Nucleus accumbens (tissue), 56 donors: Measurements from ENCODE around the gene NBAS.
A peak's percentile ranks its signal among the peaks of the same experiment; 100 is the strongest.
"Not testable (repeated sequence)": the region's sequence is repeated elsewhere in the genome, so short reads cannot be mapped to it uniquely, and the experiment has no call there.

Experiments used
- DNase-seq, 56 donors: peaks; one replicate each; lab custom pipeline; 2025; lab: John Stamatoyannopoulos, UW

NBAS gene

DNA sequence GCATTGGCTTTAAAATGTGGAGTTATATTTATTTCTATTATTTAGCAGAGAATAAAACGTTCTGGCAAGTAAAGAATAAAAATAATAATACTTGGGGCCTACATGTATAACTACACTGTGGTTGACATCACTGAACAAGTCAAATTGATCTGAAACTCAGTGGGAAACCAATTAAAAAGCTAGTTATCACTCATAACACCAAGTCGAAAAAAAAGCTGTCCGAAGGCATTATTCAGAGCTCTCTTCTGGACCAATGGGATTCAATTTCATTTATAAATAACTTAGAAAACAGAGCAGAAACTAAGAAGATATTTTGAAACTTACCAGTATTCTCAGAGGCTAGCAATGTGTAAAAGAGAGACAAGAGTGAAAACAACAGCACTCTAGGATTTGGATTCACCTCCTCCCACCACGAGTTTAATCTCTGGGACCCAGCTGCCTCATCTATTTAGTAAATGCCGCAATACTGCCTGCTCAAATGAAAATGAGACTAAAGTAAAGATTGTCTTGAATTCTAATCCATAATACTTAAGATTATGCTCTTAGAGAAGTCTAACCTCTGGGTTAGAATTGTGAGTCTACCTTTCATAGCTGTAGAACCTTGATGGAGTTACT is 128.4 kb downstream of the NBAS start:
- no peak for DNase-seq

DNA sequence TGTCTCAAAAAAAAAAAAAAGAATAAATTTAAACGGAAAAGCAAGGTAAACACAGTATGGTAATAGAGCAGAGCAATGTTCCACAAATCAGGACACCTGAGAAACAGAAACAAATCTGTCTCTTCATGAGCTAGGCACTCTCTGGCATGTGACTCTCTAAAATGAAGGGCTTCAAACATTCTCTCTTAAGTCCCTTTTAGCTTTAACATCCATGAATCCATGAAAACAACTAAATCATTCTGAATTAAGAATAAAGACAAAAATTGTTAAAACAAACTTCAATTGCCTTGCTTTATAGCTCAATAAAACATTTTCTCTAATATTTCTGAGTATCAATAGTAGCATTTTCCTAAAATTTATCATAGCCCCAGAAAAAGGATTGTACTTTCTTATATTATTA is 132.1 kb downstream of the NBAS start:
- DNase-seq, result no peak

DNA sequence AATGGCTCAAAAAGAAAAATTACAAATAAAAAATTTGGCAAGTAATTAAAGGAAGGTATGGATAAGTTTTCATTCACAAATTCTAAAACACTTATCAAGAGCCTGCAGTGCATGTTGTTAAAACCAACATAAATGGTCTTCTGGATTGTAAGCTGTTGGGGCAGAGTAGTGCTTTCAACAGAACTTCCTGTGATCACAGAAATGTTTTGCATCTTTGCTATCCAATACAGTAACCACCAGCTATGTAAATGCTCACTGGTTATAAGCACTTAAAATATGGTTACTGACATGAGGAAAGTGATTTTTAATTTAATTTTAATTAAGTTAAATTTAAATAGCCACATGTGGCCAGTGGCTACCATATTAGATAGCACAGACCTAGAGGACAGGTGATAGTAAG is 133.1 kb downstream of the NBAS start:
- no peak for DNase-seq

DNA sequence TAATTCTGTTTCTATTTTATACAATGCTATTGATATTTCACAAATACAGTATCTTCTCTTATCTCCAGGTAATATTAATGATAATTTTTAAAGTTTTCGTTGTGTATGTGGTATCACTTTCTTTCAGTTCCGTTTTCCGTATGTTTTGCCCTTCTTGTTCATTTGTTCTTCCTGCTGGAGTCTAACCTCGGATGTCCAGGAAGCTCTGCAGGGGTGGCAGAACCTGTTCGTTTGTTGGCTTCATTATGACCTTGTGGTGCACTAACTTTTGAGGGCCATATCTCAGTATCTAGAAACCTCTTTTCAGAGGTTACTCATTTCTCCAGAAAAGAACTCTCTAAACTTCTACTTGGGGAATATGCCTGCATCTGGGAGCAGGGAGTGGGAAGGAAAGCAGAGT is 134.5 kb downstream of the NBAS start:
- no peak for DNase-seq

DNA sequence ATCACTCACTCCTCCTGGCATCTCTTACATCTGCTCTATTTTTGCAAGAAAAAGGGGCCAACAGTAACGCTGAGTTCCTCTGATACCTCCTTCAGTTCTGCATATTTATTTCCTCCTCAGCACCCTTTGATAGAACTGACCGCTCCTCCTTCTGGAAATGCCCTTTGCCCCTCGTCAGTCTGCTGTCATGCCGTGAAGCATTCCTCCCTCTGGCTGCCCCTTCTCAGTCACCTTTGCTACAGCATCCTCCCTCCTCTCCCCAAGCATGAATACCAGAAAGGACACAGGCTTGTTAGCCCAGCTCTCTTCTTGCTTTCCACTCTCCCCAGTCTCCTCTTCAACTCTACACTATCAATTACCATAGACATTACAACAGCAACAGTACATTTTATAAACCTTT is 135.4 kb downstream of the NBAS start:
- DNase-seq, result peak in 1 of 56 donors; percentile 0

- no peak for DNase-seq
Measured at GRCh38 chr2:15421753-15422152, 139.4 kb downstream of the NBAS start.

DNA sequence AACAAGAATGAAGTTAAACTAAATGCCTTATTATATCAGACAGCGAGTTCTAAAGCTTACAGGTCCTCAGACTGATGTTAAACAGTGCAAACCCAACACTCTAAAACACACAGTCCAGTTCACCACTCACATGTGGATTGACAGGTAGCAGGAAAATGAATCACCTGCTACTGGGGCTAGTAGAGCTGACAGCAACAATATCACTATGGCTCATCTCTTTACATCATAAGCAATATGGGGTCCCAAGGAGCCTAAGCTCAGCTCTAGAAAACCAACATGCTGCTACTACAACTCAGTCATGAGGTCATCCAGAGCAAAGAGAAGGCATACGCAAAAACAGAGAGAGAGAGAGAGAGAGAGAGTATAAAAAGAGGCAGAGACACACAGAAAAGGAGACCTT is 145.4 kb downstream of the NBAS start:
- DNase-seq, result no peak

GRCh38 chr2:15412779-15413178 is 148.4 kb downstream of the NBAS start:
- DNase-seq, result no peak

DNA sequence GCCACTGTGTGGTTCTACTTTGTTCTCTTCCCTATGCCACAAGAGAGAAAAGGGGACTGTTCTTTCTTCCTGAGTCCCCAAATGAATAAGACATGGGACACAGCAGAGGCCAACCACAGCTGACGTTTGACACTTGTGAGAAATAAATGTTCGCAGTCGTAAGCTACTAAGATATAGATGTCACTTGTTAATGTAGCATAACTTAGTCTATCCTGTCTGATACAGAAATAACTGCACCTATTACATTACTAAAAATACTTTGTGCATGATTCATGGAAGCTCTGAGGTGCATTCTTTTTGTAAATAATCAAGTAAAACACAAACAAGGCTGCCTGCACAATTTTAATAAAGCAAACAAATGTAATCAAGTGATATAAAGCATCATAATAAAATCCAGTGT is 148.8 kb downstream of the NBAS start:
- DNase-seq, result no peak

DNA sequence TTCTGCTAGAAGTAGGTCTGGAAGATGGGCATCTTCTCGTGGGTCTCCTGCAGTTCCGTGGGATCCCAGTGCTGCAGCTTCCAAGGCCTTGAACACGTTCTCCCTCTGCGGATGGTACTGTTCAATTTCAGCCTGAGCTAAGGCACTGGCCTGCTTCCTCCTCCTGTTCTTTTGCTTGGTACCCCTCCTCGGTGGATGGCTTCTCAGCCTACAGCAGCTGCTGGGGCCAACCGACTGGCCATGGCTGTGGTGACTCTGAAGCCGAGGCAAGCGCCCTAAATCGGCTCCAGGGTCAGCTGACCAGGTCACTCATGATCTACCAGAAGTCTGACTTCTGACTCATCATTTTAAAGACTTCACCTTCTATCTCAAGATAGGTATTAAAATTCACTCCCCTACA is 150.2 kb downstream of the NBAS start:
- DNase-seq, result no peak

- DNase-seq, result no peak
Measured at GRCh38 chr2:15408759-15409158, 152.4 kb downstream of the NBAS start.

DNA sequence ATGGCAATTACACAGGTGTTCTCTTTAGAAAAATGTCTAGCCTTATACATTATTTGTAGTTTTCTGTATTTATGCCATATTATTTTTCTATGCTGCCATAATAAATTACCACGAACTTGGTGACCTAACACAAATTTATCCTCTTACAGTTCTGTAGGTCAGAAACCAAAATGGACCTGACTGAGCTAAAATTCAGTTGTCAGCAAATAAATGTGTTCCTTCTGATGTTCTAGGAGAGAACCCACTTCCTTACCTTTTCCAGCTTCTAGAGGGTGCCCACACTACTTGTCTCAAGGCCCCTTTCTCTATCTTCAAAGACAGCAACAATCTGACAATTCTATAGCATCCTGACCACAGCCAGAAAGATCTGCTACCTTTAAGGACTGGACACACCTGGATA is 153.5 kb downstream of the NBAS start:
- no peak for DNase-seq

DNA sequence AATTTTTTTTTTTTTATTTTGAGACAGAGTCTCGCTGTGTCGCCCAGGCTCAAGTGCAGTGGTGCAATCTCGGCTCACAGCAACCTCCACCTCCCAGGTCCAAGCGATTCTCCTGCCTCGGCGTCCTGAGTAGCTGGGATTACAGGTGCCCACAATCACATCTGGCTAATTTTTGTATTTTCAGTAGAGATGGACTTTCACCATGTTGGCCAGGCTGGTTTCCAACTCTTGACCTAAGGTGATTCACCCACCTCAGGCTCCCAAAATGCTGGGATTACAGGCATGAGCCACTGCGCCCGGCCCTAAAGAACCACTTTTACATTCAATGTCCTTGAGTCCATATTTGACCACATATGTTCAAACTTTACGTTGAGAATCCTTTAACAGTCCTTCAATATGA is 156.6 kb downstream of the NBAS start:
- DNase-seq, result not testable (repeated sequence)

DNA sequence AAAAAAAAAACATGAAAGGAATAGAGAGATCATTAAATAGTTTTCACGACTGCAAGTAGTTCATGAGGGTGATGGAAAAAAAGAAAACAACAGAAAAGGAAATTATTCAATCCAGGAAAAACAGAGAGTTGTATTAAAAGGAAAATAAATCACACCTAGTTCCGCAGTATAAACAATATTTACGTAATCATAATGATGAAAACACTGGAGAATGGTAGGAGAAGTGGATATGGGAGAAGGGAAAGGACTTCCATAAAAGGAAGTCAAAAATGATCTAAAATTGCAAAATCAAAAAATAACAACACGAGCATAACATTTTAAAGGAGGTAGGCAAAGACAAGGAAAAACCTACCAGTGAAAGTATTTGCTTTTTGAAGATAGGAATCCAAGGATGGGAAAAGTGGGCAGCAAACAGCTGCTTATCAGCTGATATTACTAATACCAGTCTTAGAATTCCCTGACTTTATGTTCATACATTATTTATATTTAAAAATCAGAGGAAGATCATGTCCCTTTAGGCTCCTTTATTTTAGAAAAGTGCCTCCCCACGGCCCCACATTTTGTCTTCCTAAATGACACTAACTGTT is 160.8 kb downstream of the NBAS start:
- no peak for DNase-seq

GRCh38 chr2:15399241-15399640 is 161.9 kb downstream of the NBAS start:
- no peak for DNase-seq

DNA sequence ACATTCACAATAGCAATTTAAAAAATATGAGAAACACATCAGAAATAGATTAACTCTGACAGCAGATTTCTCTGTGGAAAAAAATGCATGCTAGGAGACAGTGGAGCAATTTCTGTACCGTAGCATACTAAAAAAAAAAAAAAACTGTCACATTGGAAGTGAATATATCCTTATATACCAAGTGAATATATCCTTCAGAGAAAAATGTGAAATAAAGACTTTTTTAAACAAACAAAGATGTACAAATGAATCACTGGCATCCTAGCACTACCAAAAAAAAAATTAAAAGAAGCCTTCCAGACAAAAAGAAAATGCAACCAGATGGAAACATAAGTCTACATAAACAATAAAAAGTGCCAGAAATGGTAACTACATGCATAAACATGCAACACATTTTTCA is 169.4 kb downstream of the NBAS start:
- DNase-seq, result no peak

GRCh38 chr2:15389895-15390294 is 171.2 kb downstream of the NBAS start:
- no peak for DNase-seq

- no peak for DNase-seq
Measured at GRCh38 chr2:15389326-15389700, 171.8 kb downstream of the NBAS start.

DNA sequence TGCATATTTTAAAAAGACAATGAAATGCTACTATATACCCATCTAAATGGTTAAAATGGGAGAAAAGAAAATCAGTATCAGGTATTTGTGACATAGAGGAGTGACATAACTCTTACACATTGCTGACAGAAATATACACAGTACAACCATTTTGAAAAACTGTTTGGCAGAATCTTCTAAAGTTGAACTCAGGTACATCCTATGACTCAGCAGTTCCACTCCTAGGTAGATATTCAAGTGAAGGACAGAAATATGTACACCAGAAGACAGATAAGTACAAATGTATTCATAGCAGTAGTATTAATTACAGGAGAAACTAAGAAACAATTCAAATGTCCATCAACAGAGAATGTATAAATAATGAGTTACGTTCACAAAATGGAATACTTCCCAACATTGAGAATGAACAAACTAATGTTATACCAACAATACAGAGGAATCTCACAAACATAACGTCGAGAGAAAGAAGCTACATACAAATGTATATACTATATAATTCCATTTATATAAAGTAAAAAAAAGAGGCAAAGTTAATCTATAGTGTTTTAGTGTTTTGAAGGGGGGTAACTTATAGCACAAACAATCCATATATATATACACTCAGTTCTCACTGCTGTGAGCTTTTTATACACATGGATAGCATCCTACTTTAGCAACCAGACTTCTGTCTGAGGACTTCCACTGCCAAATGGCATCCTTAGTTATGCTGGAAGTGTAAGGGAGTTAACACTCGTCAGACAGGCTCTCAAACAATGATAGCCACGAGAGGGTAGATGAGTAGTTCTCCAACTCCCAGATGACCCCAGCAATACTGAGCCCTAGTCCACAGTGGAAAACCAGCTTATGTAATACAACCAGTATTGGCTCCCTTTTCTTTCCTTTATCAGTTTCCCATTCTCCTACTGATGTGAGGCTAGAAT is 172.5 kb downstream of the NBAS start:
- DNase-seq, result no peak

- DNase-seq, result no peak
Measured at GRCh38 chr2:15385184-15385583, 175.9 kb downstream of the NBAS start.

DNA sequence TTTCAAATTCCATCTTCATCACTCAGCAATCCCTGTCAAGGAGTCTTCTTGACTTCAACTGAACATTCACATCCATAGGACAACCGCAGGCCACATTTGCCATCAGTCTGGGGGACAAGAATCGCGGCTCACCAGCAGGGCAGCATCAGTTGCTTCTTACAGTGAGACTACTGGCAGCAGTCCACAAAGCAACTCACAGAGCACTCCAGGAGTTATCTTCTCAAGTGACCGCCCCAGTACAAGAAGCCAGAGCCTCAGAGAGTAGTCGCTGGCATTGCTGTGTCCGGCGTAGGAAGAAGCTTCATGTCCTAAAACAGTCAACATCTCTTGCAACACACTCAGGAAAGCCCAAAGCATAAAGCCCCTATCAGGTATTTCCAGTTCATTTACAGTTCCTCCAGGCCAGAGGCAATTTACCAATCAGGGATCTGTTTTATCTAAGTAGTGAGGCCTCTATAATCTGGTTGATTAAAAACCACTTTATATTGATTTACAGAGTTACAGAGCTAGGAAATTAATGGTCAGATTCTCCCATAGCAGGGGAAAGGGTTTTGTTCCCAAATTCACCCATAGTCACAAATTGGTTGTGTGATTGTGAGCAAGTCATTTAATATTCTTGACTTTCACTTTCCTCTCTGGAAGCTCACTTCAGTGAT is 177.3 kb downstream of the NBAS start:
- DNase-seq, result no peak
